IMR-90 (cell line): ENCODE measurements around the gene HSPH1. TPM values are rescaled to one million over a fixed set of nuclear protein-coding genes. Genes with fewer than 3 reads are reported as not detected.

ENCODE experiments used
- polyA plus RNA-seq, 3 experiments: library from polyadenylated mRNA; depleted of rRNA; stranded (reverse); fragments of >200 nt; gene quantifications; 2 replicates each; pipeline ENCODE4 v1.2.3, GENCODE V29; 2012; ENCODE audit warnings: low replicate concordance in 1 of 3
- total RNA-seq: library from RNA; depleted of rRNA; stranded (reverse); fragments of >200 nt; gene quantifications from 2 replicates; pipeline ENCODE4 v1.2.3, GENCODE V29; 2012; rRNA removed

HSPH1 gene
- total and polyA plus RNA-seq, 2 of the 4 experiments (the other 2 are of a cell fraction), result 36.8 to 40.3 TPM

Other genes with a start within 250 kb of the HSPH1 start
- gene TEX26, start 229.2 kb downstream of the HSPH1 start, total RNA-seq, result not detected in 2 replicates
- gene TEX26, start 229.2 kb downstream of the HSPH1 start, polyA plus RNA-seq (2012; rRNA removed), result not detected in 2 replicates
- 4.5 and 5.8 TPM in 2 replicates for gene B3GLCT, start 38.1 kb upstream of the HSPH1 start, total RNA-seq
- 1.7 and 2.0 TPM in 2 replicates for gene B3GLCT, start 38.1 kb upstream of the HSPH1 start, polyA plus RNA-seq (2012; rRNA removed)